T follicular helper cell (primary cell): Measurements from ENCODE around the gene AURKB.
A peak's percentile ranks its signal among the peaks of the same experiment; 100 is the strongest.
"Not testable (repeated sequence)": the region's sequence is repeated elsewhere in the genome, so short reads cannot be mapped to it uniquely, and the experiment has no call there.

Source experiments
- DNase-seq: peaks from one replicate; pipeline ENCODE4 v3.0.0-alpha.2; 2020; ENCODE audit warnings: low read depth

Gene AURKB

GRCh38 chr17:8189041-8189710 is 21.2 kb downstream of the AURKB start:
- no peak for DNase-seq

GRCh38 chr17:8188263-8188839 is 22.0 kb downstream of the AURKB start:
- no peak for DNase-seq

GRCh38 chr17:8187517-8188262 is 22.7 kb downstream of the AURKB start:
- DNase-seq, result peak; percentile 78

- DNase-seq, result peak; percentile 76
These were observed 23.4 kb downstream of the AURKB start for GRCh38 chr17:8186787-8187516.

GRCh38 chr17:8186446-8186786 is 24.0 kb downstream of the AURKB start:
- DNase-seq, result no peak

GRCh38 chr17:8185582-8186445 is 24.6 kb downstream of the AURKB start:
- DNase-seq, result peak; percentile 77

GRCh38 chr17:8176998-8177731 is 33.2 kb downstream of the AURKB start:
- no peak for DNase-seq

GRCh38 chr17:8176197-8176940 is 34.0 kb downstream of the AURKB start, which contains the start of gene TMEM107:
TSS of gene TMEM107 (minus strand) at chr17:8176380. CDS start at chr17:8176286, 94 bp downstream.
- peak; percentile 85 for DNase-seq

- no peak for DNase-seq
These were observed 34.6 kb downstream of the AURKB start for GRCh38 chr17:8175795-8176196.

- no peak for DNase-seq
These were observed 36.5 kb downstream of the AURKB start for GRCh38 chr17:8173871-8174322.

- DNase-seq, result peak; percentile 71
These were observed 37.1 kb downstream of the AURKB start for GRCh38 chr17:8173056-8173870.

- not testable (repeated sequence) for DNase-seq
These were observed 40.2 kb downstream of the AURKB start for GRCh38 chr17:8170186-8170585.

GRCh38 chr17:8167526-8167925 is 42.8 kb downstream of the AURKB start:
- no peak for DNase-seq

GRCh38 chr17:8166731-8167130 is 43.6 kb downstream of the AURKB start:
- DNase-seq, result no peak

GRCh38 chr17:8164815-8165131 is 45.6 kb downstream of the AURKB start:
- no peak for DNase-seq

- DNase-seq, result no peak
These were observed 46.2 kb downstream of the AURKB start for GRCh38 chr17:8163978-8164814.

GRCh38 chr17:8162997-8163977 is 47.1 kb downstream of the AURKB start:
- DNase-seq, result no peak
